Stimulated activated CD8-positive, alpha-beta memory T cell treated with anti-CD3 and anti-CD28 coated beads, Interleukin-12 subunit alpha, Interleukin-12 subunit beta, amount 100 ng/mL, for 4 hours (primary cell): Measurements from ENCODE around the gene KIAA0825.

Experiments used
- DNase-seq: peaks from one replicate; pipeline ENCODE4 v3.0.0-alpha.2; 2020; ENCODE audit warnings: low read depth

The KIAA0825 gene

DNA sequence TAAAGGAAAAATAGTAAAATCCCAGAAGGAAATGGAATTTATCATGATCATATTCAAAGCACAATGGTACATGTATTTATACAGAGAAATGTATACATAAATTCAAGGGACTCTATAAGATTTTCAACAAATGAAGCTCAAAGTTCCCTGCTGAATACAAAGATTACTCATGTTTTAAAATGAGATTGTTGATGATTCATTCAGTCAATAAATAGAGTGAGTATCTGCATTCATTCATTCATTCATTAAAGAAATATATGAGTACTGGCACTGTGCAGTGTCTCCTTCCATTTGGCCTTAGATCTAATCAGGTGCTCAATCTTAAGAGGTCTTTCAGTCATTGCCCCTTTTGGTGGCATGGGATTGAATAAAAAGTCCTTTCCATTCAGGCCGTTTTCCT, 310.0 kb downstream of the KIAA0825 start:
- DNase-seq, result no peak

DNA sequence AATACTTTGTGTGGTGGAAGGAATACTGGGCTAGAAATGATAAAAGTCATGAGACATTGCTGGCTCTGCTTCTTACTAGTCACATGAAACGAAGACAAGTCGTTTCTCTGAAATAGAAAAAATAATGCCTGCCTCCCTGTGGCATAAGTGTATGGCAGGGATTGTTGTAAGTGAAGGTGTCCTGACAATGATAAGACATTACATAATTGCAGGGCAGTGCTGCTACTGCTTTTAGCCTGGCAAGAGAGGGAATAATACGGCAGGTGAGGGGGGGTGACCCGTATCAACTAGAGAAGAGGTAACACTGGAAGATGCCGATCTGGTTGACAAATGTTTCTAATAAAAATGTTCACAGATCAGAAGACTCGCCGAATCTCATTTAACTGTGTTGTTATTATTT, 314.3 kb downstream of the KIAA0825 start:
- DNase-seq, result no peak

DNA sequence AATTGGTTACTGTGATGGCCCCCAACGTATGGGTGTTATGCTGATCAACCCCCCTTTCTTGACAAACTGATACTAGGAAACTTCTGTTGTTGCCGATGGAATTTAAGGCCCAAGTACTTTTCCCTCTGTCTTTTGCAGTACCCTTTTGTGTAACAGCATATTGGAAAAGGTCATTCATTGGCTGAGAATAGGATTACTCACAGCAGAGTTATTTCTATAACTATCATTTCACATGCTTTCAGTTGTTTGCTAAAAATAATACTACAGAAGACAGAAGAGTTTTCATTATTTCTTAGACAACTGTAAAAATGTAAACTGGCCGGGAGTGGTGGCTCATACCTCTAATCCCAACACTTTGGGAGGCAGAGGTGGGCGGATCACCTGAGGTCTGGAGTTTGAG, 329.5 kb downstream of the KIAA0825 start:
- no peak for DNase-seq

DNA sequence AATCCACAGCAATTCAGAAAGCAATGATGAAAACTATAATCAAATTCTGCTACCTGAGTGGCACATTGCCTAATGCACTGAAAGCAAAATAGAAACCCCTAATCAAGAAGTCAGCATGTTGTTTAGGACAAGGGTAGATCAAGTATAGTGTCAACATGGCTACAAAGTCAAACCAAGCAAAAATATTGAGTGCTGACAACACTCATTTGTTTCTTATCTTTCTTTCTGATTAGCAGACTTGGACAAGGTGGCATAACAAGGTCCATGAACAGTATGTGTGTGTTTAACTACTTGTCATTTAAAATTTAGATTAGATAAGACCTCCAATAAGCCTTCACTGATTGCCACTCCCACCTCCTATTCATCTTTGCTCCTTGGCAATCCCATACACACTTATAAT, 332.4 kb downstream of the KIAA0825 start:
- no peak for DNase-seq

DNA sequence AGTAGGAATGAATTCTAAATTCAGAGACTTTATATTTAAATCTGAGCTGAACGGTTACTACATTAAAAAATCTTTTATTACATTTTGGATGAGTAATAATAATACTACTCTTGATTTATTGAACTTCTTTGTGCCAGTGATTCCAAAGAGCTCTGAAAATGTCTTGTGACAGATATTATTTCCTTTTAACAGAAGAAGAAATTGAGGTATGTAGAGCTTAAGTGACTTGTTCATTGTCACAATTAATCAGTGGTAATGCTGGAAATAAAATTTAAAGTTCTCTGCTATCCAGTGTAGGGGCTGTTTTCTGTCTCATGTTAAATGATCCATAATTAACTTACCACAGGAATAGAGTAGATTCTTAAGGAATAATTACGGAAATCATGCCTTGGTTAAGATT, 335.3 kb downstream of the KIAA0825 start:
- no peak for DNase-seq

DNA sequence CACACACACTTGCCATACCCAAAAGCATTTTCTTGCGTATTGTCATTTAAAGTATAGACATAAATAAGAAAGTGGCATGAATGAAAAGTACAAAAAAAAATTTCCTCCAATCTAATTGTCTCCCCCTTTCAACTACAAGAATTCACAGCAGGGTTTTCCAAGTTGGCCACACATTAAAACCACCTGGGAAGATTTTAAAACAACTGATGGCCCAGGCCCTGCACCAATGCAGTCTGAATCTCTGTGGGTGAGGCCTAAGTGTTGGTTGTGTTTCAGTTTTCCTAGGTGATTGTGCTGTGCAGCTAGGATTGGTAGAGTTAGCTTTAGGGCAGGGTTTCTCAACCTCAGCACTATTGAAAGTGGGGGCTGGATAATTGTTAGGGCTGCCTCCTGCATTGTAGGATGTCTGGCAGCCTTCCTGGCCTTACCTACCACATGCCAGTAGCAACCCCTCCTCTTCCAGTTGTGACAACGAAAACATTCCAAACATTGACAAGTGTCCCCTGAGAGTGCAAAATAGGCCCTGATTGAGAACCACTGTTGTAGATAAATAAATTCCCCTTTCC, 337.1 kb downstream of the KIAA0825 start:
- DNase-seq, result no peak

DNA sequence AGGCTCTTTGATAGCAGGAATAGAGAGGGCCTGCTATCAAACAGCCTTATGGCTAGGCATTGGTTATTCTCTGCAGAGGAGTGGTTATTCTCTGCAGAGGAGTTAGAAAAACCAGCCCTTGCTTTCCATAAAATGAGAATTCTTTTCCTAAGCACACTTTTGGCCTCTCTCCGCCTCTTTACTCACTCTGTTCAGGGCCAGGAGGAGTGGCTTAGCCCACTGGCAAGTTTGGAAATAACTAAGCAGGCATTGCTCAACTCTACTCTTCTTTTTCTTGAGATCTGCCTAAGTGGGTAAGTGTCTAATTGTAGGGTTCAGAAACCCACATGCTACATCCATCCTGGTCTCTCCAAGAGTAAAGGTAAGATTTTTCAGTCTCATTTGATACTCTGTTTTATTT, 341.7 kb downstream of the KIAA0825 start:
- DNase-seq, result no peak

DNA sequence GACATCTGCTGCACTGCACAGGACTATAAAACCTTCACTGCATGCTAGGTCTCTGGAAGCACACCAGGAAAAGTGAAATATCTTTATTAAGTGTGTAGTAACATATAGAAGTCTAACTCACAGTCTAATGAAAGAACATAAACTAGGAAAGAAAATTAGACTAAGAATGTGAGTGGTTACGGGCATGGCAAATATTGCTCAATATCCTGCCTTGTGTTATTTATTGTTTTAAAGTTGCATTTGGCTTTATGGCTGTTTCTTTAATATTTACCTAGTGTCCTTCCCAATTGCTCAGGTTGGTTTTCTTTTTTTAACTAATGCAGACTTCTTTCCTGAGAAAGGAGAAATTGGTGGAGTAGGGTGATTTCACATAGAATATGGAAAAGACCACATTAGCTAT, 342.4 kb downstream of the KIAA0825 start:
- no peak for DNase-seq

DNA sequence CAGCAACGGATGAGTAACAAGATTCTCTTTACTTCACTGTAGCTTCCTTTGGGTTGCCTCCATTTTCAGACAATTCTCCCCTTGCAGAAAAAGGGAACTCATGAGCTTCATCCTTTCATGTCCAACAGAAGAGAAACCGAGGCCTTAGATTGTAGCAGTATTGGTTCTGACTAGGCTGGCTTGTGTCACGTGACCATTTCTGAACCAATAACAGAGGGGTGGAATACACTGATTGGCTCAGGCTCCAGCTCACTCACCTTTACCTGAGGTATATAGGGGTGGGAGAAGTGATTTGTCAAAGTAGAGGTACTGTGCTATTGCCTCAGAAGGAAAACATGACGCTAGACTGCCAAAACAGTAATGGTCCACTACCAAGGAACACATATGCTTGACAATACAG, 343.7 kb downstream of the KIAA0825 start:
- DNase-seq, result no peak

DNA sequence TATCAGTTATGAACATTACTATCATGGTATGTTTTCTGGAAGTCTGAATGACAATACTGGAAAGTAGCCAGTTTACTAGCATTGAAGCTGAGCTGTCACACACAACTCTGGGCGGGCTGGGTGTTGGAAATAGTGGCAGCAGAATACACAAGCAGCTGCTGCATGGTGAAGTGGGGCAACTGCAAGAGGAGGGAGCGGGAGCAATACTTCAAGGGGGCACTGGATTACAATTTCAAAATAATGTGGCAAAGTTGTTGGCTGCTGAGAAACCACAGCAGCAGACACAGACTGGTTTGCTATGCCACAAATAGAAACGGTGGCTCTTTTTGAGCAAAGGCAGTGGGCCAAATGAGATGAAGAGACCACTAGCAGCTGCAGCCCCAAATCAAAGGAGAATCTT, 350.2 kb downstream of the KIAA0825 start:
- no peak for DNase-seq

DNA sequence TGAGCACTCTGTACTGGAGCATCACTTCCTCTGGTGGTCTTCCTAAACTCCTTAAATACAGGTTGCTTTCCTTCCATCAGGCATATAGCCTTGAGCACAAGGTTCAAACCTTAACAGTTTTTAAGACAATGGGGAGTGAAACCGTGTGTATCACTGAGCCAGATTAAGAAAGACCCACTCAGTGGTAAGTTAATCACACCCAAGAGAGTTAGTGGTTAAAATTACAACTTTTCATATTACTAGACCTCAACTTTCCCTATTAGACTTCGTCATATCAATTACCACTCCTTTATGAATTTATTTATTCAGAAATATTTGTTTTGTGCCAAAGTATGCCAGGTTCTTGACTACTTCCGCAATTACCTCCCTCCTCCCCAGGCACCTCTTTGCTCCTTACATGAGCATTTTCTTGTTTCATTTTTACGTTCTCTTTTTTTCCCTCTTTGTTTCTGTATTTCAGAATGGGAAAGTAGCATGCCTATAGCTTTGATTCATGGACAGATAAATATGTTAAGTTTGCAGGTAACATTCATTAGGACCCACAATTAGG, 351.0 kb downstream of the KIAA0825 start:
- no peak for DNase-seq

DNA sequence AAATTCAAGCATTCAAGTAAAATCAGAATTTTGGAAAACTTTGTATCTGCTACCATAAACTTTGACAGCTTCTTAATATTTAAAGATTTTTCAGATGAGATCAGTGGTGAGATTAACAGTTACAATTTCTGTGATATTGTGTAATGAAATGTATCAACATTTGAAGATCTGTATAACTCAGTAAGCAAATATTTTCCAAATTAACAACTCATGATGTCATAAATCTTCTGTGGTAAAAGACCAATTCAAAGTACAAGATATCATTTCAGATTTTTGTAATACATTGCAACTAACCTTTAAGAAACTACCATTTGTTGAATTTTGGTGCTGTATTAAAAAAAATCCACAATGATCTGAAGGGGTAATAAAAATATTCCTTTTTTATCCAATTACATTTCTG, 352.2 kb downstream of the KIAA0825 start:
- DNase-seq, result no peak

DNA sequence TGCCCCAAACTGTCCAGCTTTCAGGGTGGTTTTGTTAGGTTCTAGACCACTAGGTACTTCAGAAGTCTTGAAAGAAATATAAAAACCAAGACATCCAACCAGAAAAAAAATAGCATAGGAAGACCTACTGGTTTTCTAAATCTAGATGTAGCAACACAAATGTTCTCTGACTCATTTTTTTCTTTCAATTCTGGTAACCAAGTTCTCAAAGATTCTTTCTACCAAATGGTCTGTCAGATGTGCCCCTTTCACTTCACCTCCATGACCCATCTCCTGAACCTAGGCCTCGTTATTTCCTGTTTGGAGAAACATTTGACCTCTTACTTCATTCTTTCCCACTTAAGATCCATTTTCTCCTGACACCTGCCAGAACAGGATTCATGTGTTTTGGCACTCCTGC, 355.3 kb downstream of the KIAA0825 start:
- DNase-seq, result no peak

DNA sequence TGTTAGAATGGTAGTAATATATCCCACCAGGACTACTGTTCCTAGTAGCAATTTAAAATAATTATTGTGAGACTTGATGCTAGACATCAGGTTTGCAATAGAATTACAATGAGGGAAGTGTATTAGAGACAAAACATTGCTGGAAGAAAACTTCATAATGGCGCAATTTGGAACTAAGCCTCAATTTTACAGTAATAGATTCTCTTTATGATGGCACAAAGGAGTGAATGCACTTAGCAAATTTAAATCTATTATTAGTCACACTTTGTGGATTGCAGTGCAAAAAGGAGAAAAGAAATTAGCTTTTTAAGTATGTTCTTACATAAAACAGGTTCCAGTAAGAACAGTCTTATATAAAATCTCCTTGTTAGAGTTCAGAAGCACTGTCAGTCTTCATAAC, 358.3 kb downstream of the KIAA0825 start:
- DNase-seq, result no peak

DNA sequence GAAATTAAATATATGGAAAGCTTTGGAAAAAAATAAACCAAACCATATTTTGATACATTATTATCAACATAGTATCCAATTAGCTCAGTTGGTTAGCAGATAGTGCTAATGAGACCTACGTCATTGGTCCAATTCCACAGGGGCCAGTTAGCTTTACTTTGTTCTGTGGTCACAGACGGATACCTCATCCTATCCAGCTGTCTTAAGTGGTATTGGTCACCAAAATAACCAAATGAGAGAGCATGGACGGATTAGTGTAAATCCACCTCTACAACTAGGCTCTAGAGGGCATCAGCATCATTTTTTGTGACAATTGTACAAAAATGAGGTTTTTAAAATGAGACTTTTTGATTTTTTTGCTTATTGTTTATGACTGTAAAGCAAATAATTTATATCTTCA, 364.2 kb downstream of the KIAA0825 start:
- no peak for DNase-seq

DNA sequence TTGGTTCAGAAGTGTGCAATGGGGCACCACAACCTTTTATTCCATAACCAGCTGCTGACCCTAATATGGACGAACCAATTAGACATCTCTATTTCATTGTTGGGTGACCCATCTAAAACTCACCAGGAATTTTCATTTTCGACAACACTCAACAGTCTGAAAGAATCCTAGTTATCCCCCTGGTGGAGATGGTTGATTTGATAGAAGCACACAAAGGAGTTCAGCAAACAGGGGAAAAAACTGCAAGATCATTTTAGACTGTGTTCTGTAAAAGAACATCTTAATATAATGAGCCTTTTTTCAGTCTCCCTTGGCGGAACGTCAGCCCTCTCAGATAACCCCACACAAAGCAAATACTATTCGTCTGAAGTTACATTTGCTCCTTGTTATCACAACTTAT, 367.4 kb downstream of the KIAA0825 start:
- DNase-seq, result no peak

DNA sequence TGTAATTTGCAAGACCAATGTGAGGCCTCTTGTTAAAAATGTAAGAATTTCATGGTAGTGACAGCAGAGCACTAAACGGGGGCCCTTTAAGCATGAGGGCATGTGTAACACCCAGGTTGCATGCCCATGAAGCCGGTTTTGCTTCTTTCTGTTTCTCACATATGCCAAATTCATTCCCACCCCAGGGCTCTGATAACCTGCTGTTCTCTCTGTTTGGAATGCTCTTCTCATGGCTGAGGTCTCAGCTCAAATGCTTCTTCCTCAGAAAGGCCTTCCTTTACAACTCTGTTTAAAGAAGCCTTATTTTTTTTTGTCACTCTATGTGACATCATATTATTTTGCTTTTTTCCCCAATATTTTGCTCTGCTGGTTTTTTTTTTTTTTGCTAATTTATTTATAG, 369.0 kb downstream of the KIAA0825 start:
- no peak for DNase-seq

DNA sequence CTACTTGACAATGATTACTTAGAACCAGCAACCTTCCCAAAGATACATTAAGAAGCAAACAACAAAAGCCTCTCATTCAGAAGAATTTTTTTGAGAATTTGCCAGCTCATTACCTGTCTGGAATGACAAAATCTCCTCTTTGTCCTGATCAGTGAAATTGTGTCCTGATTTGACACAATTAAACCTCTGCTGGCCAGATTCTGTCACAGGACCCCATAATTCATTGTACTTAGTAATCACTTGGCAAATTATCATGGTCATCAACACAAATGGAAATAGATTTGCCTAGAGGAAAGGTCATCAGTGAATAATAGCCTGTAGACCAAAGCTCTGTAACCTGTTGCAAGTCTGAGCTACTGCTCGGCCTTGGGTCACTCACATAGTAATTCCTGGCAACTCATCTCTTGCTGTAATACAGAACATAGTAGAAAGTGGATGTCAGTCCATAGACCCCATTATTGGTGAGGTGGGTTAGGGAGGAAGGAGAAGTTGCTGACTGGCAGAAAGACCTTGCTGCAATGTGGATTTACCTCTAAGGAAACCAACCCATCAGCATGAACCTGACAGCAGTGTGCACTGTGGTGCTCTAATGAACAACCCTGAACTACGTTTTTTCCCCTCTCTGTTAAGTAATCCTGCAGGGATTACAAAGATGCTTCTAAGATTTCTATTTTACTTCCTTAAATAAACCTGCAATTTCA, 370.1 kb downstream of the KIAA0825 start:
- DNase-seq, result no peak

DNA sequence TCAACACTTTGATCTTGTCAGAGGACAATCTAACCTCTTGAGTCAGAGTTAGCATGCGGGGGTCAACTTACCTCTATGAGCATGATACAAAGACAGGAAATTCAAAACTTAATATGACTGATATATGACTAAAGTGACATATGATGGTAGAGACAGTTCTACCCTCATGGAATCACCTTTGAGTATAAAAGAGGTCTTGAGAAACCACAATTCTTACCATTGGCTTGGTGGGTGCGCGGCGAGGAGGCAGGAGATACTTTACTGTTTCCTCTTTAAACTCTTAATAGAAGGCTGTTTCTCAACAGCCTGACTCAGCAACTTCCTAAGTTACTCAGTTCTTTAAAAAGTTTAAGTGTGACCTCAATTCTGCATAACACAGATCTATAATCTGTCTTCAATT, 372.8 kb downstream of the KIAA0825 start:
- DNase-seq, result no peak

DNA sequence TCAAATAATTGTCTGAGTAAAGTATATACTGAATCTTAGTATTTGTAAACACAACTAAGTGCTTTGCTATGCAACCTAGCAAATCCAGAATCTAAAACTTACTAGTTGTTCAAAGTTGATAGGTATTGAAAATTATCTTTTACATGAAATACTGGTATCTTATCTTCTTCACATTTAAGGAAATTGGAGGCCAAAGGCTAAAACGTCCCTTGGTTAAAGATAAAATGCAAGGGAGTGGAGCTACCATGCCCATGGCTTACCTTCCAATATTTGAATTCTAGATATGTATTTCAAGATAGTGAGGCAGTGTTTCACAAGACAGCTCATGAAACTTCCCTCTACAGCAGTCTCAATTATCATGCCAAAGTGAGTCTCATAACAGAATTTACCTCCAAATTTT, 373.5 kb downstream of the KIAA0825 start:
- no peak for DNase-seq

DNA sequence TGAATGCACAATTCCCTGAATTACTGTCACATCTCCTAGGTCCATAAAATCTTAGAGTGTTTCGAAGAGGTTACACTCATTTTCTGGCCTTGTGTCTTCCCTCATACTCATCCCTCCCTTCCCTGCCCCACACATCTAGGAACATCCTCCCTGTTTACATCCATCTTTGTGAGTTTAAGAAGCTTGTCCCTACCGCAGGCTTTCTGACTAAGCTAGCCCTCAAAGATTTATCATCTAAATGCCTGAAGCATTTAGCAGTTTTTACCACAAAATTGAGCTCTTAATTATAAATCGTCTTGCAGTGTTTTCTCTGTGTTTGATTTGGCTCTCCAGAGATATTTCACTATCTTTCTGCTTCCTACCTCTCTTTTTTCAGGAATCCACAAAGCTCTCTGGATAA, 374.8 kb downstream of the KIAA0825 start:
- no peak for DNase-seq

DNA sequence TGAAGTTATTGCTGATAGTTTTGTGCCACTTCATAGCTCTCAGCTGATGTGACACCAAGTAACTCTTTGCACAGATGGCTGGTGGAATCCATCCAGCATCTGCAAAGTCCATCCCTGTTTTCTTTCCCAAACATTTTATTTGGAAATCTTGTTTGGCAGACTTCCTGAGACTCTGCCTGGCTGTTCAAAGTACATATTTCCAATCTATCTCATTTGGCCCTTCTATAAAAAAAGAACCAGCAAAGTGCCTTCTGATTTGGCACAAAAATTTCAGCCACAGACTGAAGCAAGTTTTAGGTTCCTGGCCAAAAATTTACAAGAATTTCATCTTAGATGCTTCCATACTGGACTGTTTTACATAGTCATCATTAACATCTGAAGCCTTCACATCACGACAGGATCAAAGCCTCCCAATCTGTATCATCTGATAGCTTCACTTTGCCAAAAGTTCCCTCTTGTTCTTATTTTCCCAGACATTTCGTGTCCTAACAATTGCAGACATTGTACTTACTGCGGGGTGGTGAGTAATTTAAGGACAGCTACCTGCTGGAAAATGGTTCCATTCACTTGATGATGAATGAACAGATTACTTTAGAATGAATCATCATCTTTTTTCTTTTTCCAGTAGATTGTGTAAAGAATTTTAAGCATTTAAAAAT, 377.3 kb downstream of the KIAA0825 start:
- DNase-seq, result no peak

DNA sequence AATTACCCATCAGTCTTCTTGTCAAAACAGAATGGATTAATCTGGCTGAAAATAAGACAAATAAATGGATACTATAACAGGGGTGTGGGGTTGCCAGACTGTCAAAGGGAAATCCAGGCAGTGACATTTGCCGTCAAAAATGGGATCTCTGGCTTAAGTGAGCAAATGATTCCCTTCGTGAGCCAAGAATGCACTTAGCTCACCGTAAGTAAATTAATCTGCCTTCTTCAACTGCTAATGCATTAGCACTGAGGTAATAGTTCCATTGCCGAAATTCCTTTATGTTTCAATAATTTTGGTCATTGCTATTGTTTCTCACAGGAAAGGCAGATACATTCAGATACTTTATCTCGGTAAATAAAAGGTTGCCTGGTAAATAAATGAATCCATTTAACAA, 377.8 kb downstream of the KIAA0825 start:
- DNase-seq, result no peak

DNA sequence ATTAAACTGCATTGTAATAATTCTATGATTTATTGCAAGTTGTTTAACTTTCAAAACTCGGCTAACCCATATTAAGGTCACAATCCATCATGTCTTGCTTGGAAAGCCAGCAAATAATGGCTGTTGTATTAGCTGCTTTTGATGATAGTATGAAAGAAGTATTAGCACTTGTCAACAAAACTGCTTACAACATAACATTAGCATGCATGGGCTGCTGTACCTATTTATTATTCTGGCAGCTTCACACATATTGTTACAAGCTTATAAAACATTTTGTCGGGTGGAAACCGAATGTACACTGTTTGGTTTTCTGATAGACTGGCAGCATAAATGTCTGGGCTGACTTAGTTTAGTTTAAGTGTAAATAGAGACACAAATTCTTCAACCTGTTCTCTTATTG, 378.3 kb downstream of the KIAA0825 start:
- no peak for DNase-seq
